Lower lobe of right lung (tissue), 2 donors: Measurements from ENCODE around the gene MCM8. TPM values are rescaled to one million over a fixed set of nuclear protein-coding genes. Genes with fewer than 3 reads are reported as not detected.
A peak's percentile ranks its signal among the peaks of the same experiment; 100 is the strongest.

Source experiments
- ATAC-seq, 2 donors: fragments of 200-7000 bp; cut with Tn5 transposase; one replicate each; pipeline ENCODE4 v1.9.1; 2020 to 2022; ENCODE audit warnings: mild to moderate bottlenecking in 2 of 2, moderate library complexity in 2 of 2
- DNase-seq: peaks from one replicate; pipeline ENCODE4 v3.0.0-alpha.2; 2020
- H3K27ac ChIP-seq: fragments of 200-600 bp; one replicate; pipeline ENCODE4 v1.8.0; 2022
- H3K27me3 ChIP-seq: fragments of 200-600 bp; one replicate; pipeline ENCODE4 v1.8.0; 2022; ENCODE audit warnings: low read depth
- H3K36me3 ChIP-seq: fragments of 200-600 bp; one replicate; pipeline ENCODE4 v1.8.0; 2022; ENCODE audit warnings: mild to moderate bottlenecking
- H3K4me1 ChIP-seq: fragments of 200-600 bp; one replicate; pipeline ENCODE4 v1.8.0; 2022
- H3K4me3 ChIP-seq: fragments of 200-600 bp; one replicate; pipeline ENCODE4 v1.8.0; 2022; ENCODE audit warnings: mild to moderate bottlenecking
- H3K9me3 ChIP-seq: fragments of 200-600 bp; one replicate; pipeline ENCODE4 v1.8.0; 2022
- CTCF ChIP-seq: fragments of 200-600 bp; IDR thresholded peaks from one replicate; pipeline ENCODE4 v1.8.0; 2022; ENCODE audit warnings: antibody characterized with exemption, mild to moderate bottlenecking
- intact Hi-C: fragments of 100-400 bp; cut with DNase I; formaldehyde crosslinking; loops from one replicate; pipeline ENCODE4 v1.11.0; 2022
- long read RNA-seq: library from polyadenylated mRNA; unstranded; transcript quantifications from one replicate; pipeline ENCODE4 v2.0.0, GENCODE V29; 2021
- total RNA-seq: library from RNA; stranded (reverse); fragmentation: NEBNext Ultra II Directional; extraction: Animal tissue kit (Norgen Biotek cat#: 25700); gene quantifications from one replicate; pipeline ENCODE4 v1.2.1, GENCODE V29; 2021
- donor health status: DM: no; HTN: yes; CAD: no; lungs with severe emphysema.

The MCM8 gene
- total RNA-seq = 6.0 TPM
- long read RNA-seq, partial matches to known transcripts = 1 of 2 reads
- long read RNA-seq, other reads (novel, unspliced or antisense) = 1 of 2 reads

GRCh38 chr20:5950271-5951031, at the start of gene MCM8, which contains the start of gene TRMT6:
MCM8 (plus strand) TSS chr20:5950652; CDS start chr20:5952016, 1,364 bp downstream.
TRMT6 (minus strand) TSS chr20:5950533; CDS start chr20:5950405, 128 bp downstream.
- H3K27ac ChIP-seq = peak within 1 kb of the TSS; percentile 79

GRCh38 chr20:5900908-5901307, 49.5 kb upstream of the MCM8 start:
- TF ChIP-seq CTCF = no peak
- Histone ChIP-seq H3K27me3 (no peaks in the 10 kb centered on the region), H3K4me3 (no peak overlapping the region), H3K9me3 (no peaks in the 10 kb centered on the region), H3K27ac (no peak overlapping the region), H3K4me1 (no peaks in the 10 kb centered on the region), H3K36me3 (no peaks in the 10 kb centered on the region)
- intact Hi-C loops = no loop called here
- no peak for ATAC-seq
- DNase-seq = no peak

More at GRCh38 chr20:5950271-5951031, at the start of gene MCM8, which contains the start of gene TRMT6:
- ATAC-seq = peak; percentile 99 to 100
- Histone ChIP-seq H3K4me1 (peaks cover 31% of the 10 kb centered on the region), H3K4me3 (peak within 1 kb of the TSS; percentile 92), H3K36me3 (peaks cover 45% of the 10 kb centered on the region), H3K9me3 (no peaks in the 10 kb centered on the region), H3K27me3 (no peaks in the 10 kb centered on the region)
- DNase-seq = peak; percentile 99
- intact Hi-C loops = no loop called here
- TF ChIP-seq CTCF = no peak

- no peak for TF ChIP-seq CTCF
- intact Hi-C loops = no loop called here
- Histone ChIP-seq H3K27me3 (peaks cover 44% of the 10 kb centered on the region), H3K9me3 (no peaks in the 10 kb centered on the region), H3K4me3 (no peak overlapping the region), H3K4me1 (no peaks in the 10 kb centered on the region), H3K36me3 (no peaks in the 10 kb centered on the region), H3K27ac (no peak overlapping the region)
- no peak for DNase-seq
- ATAC-seq = no peak
Measured at GRCh38 chr20:5908981-5909380, 41.5 kb upstream of the MCM8 start.

GRCh38 chr20:5910186-5910585, 40.3 kb upstream of the MCM8 start:
- no peak overlapping the region for H3K27ac ChIP-seq
- no peaks in the 10 kb centered on the region for H3K4me1 ChIP-seq
- intact Hi-C loops = no loop called here
- peaks cover 44% of the 10 kb centered on the region for H3K27me3 ChIP-seq
- no peak for ATAC-seq
- TF ChIP-seq CTCF = no peak
- no peak overlapping the region for H3K4me3 ChIP-seq
- no peaks in the 10 kb centered on the region for H3K9me3 ChIP-seq
- no peaks in the 10 kb centered on the region for H3K36me3 ChIP-seq
- DNase-seq = no peak

GRCh38 chr20:5913166-5913565, 37.3 kb upstream of the MCM8 start:
- Histone ChIP-seq H3K4me3 (no peak overlapping the region), H3K4me1 (no peaks in the 10 kb centered on the region), H3K27ac (no peak overlapping the region), H3K27me3 (peaks cover 36% of the 10 kb centered on the region), H3K9me3 (no peaks in the 10 kb centered on the region), H3K36me3 (no peaks in the 10 kb centered on the region)
- no peak for DNase-seq
- intact Hi-C loops = no loop called here
- TF ChIP-seq CTCF = no peak
- no peak for ATAC-seq
